ENCODE measurements around the gene SLC30A2.

GRCh38 chr1:26035203-26035958 is 10.5 kb downstream of the SLC30A2 start:
- TF ChIP-seq CTCF (IDR thresholded peaks at IDR 0.05 in 2 of 3, conservative IDR thresholded peaks at IDR 0.05 in 1 of 3; ENCODE audit: control insufficient read depth in 2 of 3, extremely low read depth in 1 of 3, insufficient read depth in 1 of 3, low read depth in 3 of 3, low read length in 3 of 3), result no peak
- no peak for TF ChIP-seq ATF2 (IDR thresholded peaks at IDR 0.05; ENCODE audit: low read length)
- TF ChIP-seq ZNF274 (IDR thresholded peaks at IDR 0.05; ENCODE audit: insufficient read depth, insufficient read length), result no peak
